Measurements from ENCODE around the gene KRTAP5-9. TPM values are rescaled to one million over a fixed set of nuclear protein-coding genes. Genes with fewer than 3 reads are reported as not detected.
"Not testable (repeated sequence)": the region's sequence is repeated elsewhere in the genome, so short reads cannot be mapped to it uniquely, and the experiment has no call there.

Gene KRTAP5-9
- total and polyA plus RNA-seq, 9 of the 15 experiments (the other 6 are each of a cell fraction or from before 2014, with no cell fraction given): not detected

GRCh38 chr11:71534711-71535608, 13.3 kb upstream of the KRTAP5-9 start (continued):
- TF ChIP-seq CTBP1 (IDR thresholded peaks at IDR 0.05; ENCODE audit: borderline replicate concordance) (peak; percentile 39; the same call in 1 of the 2 replicates), NFIC (IDR thresholded peaks at IDR 0.05) (peak; percentile 85), CBFA2T2 (conservative IDR thresholded peaks at IDR 0.05) (peak; percentile 86), DPF2 (IDR thresholded peaks at IDR 0.05) (peak; percentile 61), CBFA2T3 (IDR thresholded peaks at IDR 0.05) (peak; percentile 90), HDAC2 (IDR thresholded peaks at IDR 0.05) (0 out of 2 replicates have a peak, but pooled peaks have one; percentile 54), KDM1A (IDR thresholded peaks at IDR 0.05) (peak; percentile 9 to 56; a peak in 3 of 4 replicates), SOX6 (IDR thresholded peaks at IDR 0.05) (peak; percentile 57; the same call in 1 of the 2 replicates), ZNF740 (tag; IDR thresholded peaks at IDR 0.05) (0 out of 4 replicates have a peak, but pooled peaks of 1 of the 2 experiments have one; percentile 47), L3MBTL2 (IDR thresholded peaks at IDR 0.05) (0 out of 2 replicates have a peak, but pooled peaks have one; percentile 27), TAL1 (IDR thresholded peaks at IDR 0.05) (peak; percentile 77), SMARCE1 (IDR thresholded peaks at IDR 0.05) (peak; percentile 58), MTA2 (IDR thresholded peaks at IDR 0.05; ENCODE audit: low read depth) (peak; percentile 62), RCOR1 (IDR thresholded peaks at IDR 0.05; ENCODE audit: borderline replicate concordance in 1 of 2, low read depth in 2 of 2, low read length in 2 of 2) (0 out of 4 replicates have a peak, but pooled peaks of 1 of the 2 experiments have one; percentile 14), ARID1B (IDR thresholded peaks at IDR 0.05) (peak; percentile 87), MYNN (IDR thresholded peaks at IDR 0.05) (0 out of 2 replicates have a peak, but pooled peaks have one; percentile 45)
- TF ChIP-seq ZNF740, MYNN (CRISPR knock-in tag; IDR thresholded peaks at IDR 0.05): not testable (repeated sequence)
